ENCODE data around the gene EVI5L.
A peak's percentile ranks its signal among the peaks of the same experiment; 100 is the strongest.
"Not testable (repeated sequence)": the region's sequence is repeated elsewhere in the genome, so short reads cannot be mapped to it uniquely, and the experiment has no call there.

EVI5L gene

GRCh38 chr19:7829561-7830271 lies at the start of gene EVI5L:
TSS of gene EVI5L (plus strand) at chr19:7830218. CDS start at chr19:7846543, 16,325 bp downstream.
- DNase-seq (ENCODE audit: low read depth), result peak; percentile 100

DNA sequence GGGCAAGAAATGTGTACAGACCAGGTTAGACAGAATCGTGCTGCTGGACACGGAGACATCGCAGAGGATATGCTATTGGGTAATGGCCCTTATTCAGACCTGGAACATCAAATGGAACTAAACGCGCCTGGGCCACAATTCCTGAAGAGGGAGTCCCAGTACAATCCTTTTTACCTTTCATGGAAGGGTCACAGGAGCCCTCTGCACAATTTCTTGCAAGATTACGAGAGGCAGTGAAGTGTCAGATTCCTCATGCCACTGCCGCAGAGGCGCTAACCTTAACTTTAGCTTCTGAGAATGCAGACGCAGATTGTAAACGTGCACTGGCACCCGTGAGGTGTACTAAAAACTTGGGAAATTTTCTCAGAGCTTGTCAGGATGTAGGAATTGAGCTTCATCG lies 48.9 kb upstream of the EVI5L start:
- DNase-seq (ENCODE audit: low read depth), result no peak

- DNase-seq (ENCODE audit: low read depth), result no peak
These were observed 46.0 kb upstream of the EVI5L start for GRCh38 chr19:7783991-7784423.

GRCh38 chr19:7784856-7785255 lies 45.2 kb upstream of the EVI5L start:
- no peak for DNase-seq (ENCODE audit: low read depth)

- no peak for DNase-seq (ENCODE audit: low read depth)
These were observed 42.9 kb upstream of the EVI5L start for GRCh38 chr19:7787141-7787540.

DNA sequence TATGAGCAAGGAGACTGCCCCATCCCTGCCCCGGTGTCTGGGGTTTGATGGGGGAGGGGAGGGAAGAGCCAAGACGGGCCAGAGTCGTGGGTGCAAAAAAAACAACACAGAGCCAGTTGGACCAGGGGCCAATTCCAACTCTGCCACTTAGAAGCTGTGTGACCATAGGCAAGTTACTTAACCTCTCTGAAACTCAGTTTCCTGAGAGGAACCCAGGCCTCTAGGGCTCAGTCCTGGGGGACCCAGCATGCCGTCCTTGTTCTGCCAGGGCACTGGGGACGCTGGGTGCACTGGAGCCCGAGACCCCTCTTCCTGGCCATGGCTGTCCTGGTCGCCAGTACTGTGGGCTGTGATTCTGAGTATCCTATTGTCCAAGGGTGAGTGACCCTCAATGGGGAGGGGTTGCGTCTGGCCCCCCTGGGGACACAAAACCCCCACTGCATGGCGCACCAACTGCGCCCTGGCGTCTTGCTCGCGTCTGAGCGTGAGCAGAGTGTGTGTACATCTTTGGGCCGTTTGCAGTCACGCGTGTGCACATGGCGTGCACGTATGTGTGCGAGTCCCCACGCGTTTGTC lies 42.3 kb upstream of the EVI5L start:
- DNase-seq (ENCODE audit: low read depth), result no peak

- DNase-seq (ENCODE audit: low read depth), result no peak
These were observed 41.7 kb upstream of the EVI5L start for GRCh38 chr19:7788178-7788932.

GRCh38 chr19:7788933-7789323 lies 41.1 kb upstream of the EVI5L start:
- no peak for DNase-seq (ENCODE audit: low read depth)

DNA sequence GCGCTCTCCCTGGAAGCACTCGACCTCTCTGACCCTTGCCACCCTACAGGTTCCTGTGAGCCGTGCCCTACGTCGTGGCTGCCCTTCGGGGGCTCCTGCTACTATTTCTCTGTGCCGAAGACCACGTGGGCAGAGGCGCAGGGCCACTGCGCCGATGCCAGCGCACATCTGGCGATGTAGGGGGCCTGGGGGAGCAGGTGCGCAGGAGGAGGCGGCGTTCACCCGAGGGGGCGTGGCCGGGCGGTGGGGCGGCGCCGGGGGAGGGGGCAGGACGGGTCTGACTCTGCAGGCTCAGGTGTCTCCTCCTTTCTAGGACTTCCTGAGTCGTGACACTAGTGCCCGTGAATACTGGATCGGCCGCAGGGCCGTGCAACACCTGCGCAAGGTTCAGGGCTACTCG lies 40.6 kb upstream of the EVI5L start:
- no peak for DNase-seq (ENCODE audit: low read depth)

- no peak for DNase-seq (ENCODE audit: low read depth)
These were observed 39.6 kb upstream of the EVI5L start for GRCh38 chr19:7790416-7790815.

GRCh38 chr19:7792281-7792680 lies 37.7 kb upstream of the EVI5L start:
- DNase-seq (ENCODE audit: low read depth), result no peak

- DNase-seq (ENCODE audit: low read depth), result not testable (repeated sequence)
These were observed 37.3 kb upstream of the EVI5L start for GRCh38 chr19:7792701-7793100.

DNA sequence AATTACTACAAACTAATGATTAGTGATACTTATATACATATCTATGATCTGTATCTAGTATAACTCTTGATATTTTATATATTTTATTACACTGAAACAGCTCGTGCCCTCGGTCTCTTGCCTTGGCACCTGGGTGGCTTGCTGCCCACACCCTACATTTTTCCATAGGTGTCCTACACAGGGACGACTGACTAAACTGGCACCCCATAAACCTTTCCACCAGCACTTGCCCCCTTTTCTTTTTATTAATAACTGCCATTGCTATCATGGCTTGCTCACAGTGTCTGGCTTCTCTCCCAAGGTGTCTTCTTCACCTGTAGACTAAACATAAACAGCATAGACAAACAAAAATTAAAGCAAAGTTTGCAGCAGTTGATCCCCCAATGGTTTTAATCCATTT lies 36.5 kb upstream of the EVI5L start:
- no peak for DNase-seq (ENCODE audit: low read depth)

DNA sequence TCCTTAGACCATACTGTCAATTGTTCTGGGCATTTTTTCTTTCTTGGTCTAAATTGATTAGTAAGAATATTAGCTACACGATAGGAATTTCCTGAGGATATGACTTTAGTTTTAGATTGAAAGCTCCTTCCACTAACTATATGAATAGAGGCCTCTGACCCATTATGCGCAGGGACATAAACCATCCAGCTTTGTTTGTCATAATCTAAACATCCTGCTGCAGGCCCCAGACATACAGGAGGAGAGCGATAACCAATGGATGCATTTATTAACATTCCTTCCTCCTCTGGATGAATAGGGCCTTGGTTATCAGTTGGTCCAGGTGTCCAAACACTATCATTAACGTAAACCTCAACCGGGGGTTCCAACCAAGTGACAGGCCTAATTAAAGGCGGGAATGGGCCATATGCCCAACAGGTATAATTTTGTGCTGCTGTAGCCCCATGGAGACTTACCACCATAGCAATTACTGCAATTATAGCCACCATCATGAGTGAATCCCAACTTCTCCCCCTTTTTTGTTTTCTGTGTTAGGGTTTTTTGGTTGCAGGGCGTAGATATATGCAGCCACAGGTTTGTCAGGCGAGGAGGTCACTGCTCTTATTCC lies 34.4 kb upstream of the EVI5L start:
- DNase-seq (ENCODE audit: low read depth), result no peak

DNA sequence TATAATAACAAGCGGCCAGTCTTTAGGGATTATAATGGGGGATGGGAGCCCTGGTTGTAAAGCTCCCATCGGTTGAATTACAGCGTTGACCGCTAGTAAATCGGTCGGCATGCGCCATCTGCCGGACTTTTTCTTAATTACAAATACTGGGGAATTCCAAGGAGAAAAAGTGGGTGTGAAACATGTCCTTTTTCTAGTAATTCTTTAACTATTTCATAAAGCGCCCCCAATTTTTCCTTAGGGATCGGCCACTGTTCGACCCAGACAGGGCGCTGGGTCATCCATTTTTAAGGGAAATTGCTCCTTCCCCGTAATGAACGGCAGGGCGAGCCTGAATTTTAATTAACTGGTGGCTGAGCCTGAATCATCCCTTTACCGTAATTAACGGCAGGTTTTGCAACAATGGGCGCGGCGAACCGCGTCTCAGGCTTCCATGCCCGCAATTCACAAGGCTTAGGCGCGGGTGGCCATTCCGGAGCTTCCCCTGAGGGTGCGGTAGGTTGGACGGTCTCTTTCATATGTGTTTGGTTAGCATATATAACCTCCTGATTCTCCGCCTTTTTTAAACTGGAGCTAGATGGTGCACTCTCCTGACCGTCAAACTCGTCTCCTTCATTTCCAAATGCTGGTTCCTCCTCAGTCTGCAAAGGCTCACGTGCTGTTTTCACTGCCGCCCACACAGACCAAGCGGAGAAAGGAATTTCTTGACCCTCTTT lies 30.2 kb upstream of the EVI5L start:
- DNase-seq (ENCODE audit: low read depth), result no peak

- no peak for DNase-seq (ENCODE audit: low read depth)
These were observed 28.9 kb upstream of the EVI5L start for GRCh38 chr19:7801020-7801570.

- no peak for DNase-seq (ENCODE audit: low read depth)
These were observed 23.8 kb upstream of the EVI5L start for GRCh38 chr19:7806234-7806633.

DNA sequence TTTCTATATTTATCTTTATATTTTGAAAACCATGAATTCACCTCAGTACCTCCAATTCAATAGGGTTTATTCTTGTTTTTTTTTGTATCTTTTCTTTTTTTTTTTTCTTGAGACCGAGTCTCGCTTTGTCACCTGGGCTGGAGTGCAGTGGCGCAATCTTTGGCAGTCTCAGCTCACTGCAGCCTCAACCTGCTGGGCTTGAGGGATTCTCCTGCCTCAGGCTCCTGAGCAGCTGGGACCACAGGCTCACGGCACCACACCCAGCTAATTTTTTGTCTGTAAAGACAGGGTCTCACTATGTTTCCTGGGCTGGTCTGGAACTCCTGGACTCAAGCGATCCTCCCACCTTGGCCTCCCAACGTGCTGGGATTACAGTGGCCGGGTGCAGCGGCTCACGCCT lies 23.1 kb upstream of the EVI5L start:
- no peak for DNase-seq (ENCODE audit: low read depth)

GRCh38 chr19:7808108-7808507 lies 21.9 kb upstream of the EVI5L start:
- DNase-seq (ENCODE audit: low read depth), result no peak

- DNase-seq (ENCODE audit: low read depth), result no peak
These were observed 18.0 kb upstream of the EVI5L start for GRCh38 chr19:7811989-7812388.

DNA sequence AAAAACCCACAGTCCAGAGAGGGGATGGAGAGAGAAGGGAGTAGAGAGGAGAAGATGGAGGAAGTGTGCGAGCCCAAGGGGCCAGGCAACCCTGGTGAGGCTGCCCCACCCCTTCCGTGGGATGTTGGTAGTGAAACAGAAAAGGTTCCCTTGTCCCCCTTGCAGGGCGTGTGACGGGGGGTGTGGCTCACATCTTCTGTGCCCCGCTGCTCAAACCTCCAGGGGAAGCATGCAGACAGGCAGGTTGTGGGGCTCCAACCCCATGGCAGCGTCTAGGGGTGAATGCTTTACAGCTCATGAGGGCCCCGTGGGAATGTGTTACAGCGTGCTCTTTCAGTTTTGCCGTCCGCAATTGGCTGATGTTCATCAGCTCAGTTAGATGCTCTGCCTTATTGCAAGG lies 14.7 kb upstream of the EVI5L start:
- DNase-seq (ENCODE audit: low read depth), result no peak

DNA sequence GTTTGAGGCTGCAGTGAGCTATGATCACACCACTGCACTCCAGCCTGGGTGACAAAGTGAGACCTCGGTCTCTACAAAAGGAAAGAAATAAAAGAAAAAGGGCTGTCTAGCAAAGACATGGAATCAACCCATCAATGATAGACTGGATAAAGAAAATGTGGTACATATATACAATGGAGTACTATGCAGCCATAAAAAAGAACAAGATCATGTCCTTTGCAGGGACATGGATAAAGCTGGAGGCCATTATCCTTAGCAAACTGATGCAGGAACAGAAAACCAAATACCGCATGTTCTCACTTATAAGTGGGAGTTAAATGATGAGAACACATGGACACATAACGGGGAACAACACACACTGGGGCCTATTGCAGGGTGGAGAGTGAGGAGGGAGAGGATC lies 14.0 kb upstream of the EVI5L start:
- DNase-seq (ENCODE audit: low read depth), result not testable (repeated sequence)
